ENCODE data around the gene KANSL1L. TPM values are rescaled to one million over a fixed set of nuclear protein-coding genes. Genes with fewer than 3 reads are reported as not detected.

The KANSL1L gene
- total RNA-seq, 1 donor from 2014 or later = 36.3 TPM

GRCh38 chr2:209986415-209986814 lies 184.8 kb downstream of the KANSL1L start:
- intact Hi-C loops (cut with DNase I) = no loop called here

GRCh38 chr2:209985874-209986273 lies 185.3 kb downstream of the KANSL1L start:
- DNase-seq (no peak), ATAC-seq (peak; percentile 77)
- no peak for TF ChIP-seq CTCF (IDR thresholded peaks at IDR 0.05)
- H3K9me3 ChIP-seq = no peaks in the 10 kb centered on the region
- H3K27ac ChIP-seq = no peak overlapping the region
- intact Hi-C loops (cut with DNase I) = no loop called here
- H3K27me3 ChIP-seq = no peaks in the 10 kb centered on the region
- H3K4me3 ChIP-seq = no peak overlapping the region
- H3K4me1 ChIP-seq = no peaks in the 10 kb centered on the region
- H3K36me3 ChIP-seq = no peaks in the 10 kb centered on the region

More at GRCh38 chr2:209986415-209986814, 184.8 kb downstream of the KANSL1L start:
- no peaks in the 10 kb centered on the region for H3K27me3 ChIP-seq
- no peak overlapping the region for H3K27ac ChIP-seq
- DNase-seq (no peak), ATAC-seq (peak; percentile 43)
- no peaks in the 10 kb centered on the region for H3K4me1 ChIP-seq
- H3K4me3 ChIP-seq = no peak overlapping the region
- no peaks in the 10 kb centered on the region for H3K36me3 ChIP-seq
- H3K9me3 ChIP-seq = no peaks in the 10 kb centered on the region
- no peak for TF ChIP-seq CTCF (IDR thresholded peaks at IDR 0.05)

- Histone ChIP-seq H3K4me3 (no peak overlapping the region), H3K27ac (no peak overlapping the region), H3K27me3 (no peaks in the 10 kb centered on the region), H3K36me3 (no peaks in the 10 kb centered on the region), H3K4me1 (no peaks in the 10 kb centered on the region), H3K9me3 (no peaks in the 10 kb centered on the region)
- no peak for DNase-seq
- intact Hi-C loops (cut with DNase I) = no loop called here
- no peak for TF ChIP-seq CTCF (IDR thresholded peaks at IDR 0.05)
- ATAC-seq = no peak
Measured at GRCh38 chr2:209984291-209984690, 186.9 kb downstream of the KANSL1L start.

GRCh38 chr2:209977386-209978239 lies 193.6 kb downstream of the KANSL1L start:
- Histone ChIP-seq H3K27ac (no peak overlapping the region), H3K27me3 (no peaks in the 10 kb centered on the region), H3K4me3 (no peak overlapping the region), H3K9me3 (no peaks in the 10 kb centered on the region), H3K4me1 (no peaks in the 10 kb centered on the region), H3K36me3 (no peaks in the 10 kb centered on the region)
- intact Hi-C loops (cut with DNase I) = loop anchor here (10.0 kb wide), 1 partner anchor 227 kb away; no protein-coding TSS in a partner anchor
- peak; percentile 67 for TF ChIP-seq CTCF (IDR thresholded peaks at IDR 0.05)
- DNase-seq (no peak), ATAC-seq (peak; percentile 47)

GRCh38 chr2:209976698-209977385 lies 194.4 kb downstream of the KANSL1L start:
- no peak for TF ChIP-seq CTCF (IDR thresholded peaks at IDR 0.05)

More at GRCh38 chr2:209976698-209977385, 194.4 kb downstream of the KANSL1L start:
- no peaks in the 10 kb centered on the region for H3K4me1 ChIP-seq
- DNase-seq = no peak
- no peak overlapping the region for H3K27ac ChIP-seq
- no peaks in the 10 kb centered on the region for H3K27me3 ChIP-seq
- no peak for ATAC-seq
- no peak overlapping the region for H3K4me3 ChIP-seq
- H3K36me3 ChIP-seq = no peaks in the 10 kb centered on the region
- intact Hi-C loops (cut with DNase I) = loop anchor here (10.0 kb wide), 1 partner anchor 228 kb away; no protein-coding TSS in a partner anchor
- H3K9me3 ChIP-seq = no peaks in the 10 kb centered on the region
